Progenitor cell of endocrine pancreas (in vitro differentiated cells): ENCODE measurements around the gene CHID1. TPM values are rescaled to one million over a fixed set of nuclear protein-coding genes. Genes with fewer than 3 reads are reported as not detected.

Experiments used
- DNase-seq: peaks from one replicate; pipeline ENCODE4 v3.0.0; 2021; ENCODE audit warnings: low spot score; ENCODE audit not compliant: unreplicated experiment
- H3K27ac Mint-ChIP-seq: 2 replicates; pipeline ENCODE4 v1.8.0; 2021; ENCODE audit warnings: mild to moderate bottlenecking, moderate library complexity, mixed read lengths
- H3K27me3 Mint-ChIP-seq: 2 replicates; pipeline ENCODE4 v1.8.0; 2021; ENCODE audit warnings: mixed read lengths
- H3K36me3 Mint-ChIP-seq: 2 replicates; pipeline ENCODE4 v1.8.0; 2022; ENCODE audit warnings: mixed read lengths; ENCODE audit not compliant: insufficient read depth
- H3K4me1 Mint-ChIP-seq: 2 replicates; pipeline ENCODE4 v1.8.0; 2021; ENCODE audit warnings: low read depth, mixed read lengths
- H3K4me3 Mint-ChIP-seq: 2 replicates; pipeline ENCODE4 v1.8.0; 2021; ENCODE audit warnings: low read depth, mild to moderate bottlenecking, moderate library complexity, mixed read lengths
- H3K9me3 Mint-ChIP-seq: 2 replicates; pipeline ENCODE4 v1.8.0; 2021; ENCODE audit warnings: low read depth, mixed read lengths
- total RNA-seq: library from RNA; stranded (reverse); gene quantifications from 2 replicates; pipeline ENCODE4 v1.2.1, GENCODE V29; 2021
- TF ChIP-seq, protein P1 (sequence below): fragments of 200-600 bp; sonication (generic); IDR thresholded peaks from one replicate; pipeline ENCODE4 v1.5.0; 2021; ENCODE audit warnings: antibody characterized with exemption, mild to moderate bottlenecking; ENCODE audit not compliant: unreplicated experiment

The CHID1 gene
- total RNA-seq, 1 donor from 2014 or later: 87.0 TPM

DNA sequence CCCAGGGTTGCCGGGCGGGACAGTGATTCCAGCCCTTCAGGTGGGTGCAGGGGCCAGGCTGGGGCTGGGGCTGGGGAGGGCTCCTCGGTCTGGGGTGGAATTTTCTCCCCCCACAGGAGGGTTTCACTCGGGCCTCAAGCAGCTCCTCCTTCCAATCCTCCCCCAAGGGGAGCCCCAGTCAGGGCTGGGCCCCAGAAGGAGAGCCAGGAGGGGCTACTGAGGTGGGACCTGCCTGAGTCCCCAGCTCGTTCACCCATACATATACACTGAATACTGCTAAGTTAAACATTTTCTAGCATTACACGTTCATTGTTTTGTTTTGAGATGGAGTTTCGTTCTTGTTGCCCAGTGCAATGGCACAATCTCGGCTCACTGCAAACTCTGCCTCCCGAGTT lies 84.4 kb downstream of the CHID1 start:
- no peak overlapping the region for H3K27ac Mint-ChIP-seq
- no peak for DNase-seq
- peaks cover 2% of the 10 kb centered on the region for H3K36me3 Mint-ChIP-seq
- H3K4me1 Mint-ChIP-seq: peaks cover 8% of the 10 kb centered on the region
- H3K4me3 Mint-ChIP-seq: peak overlapping the region; percentile 73
- peaks cover 24% of the 10 kb centered on the region for H3K27me3 Mint-ChIP-seq
- TF ChIP-seq, protein P1, sequence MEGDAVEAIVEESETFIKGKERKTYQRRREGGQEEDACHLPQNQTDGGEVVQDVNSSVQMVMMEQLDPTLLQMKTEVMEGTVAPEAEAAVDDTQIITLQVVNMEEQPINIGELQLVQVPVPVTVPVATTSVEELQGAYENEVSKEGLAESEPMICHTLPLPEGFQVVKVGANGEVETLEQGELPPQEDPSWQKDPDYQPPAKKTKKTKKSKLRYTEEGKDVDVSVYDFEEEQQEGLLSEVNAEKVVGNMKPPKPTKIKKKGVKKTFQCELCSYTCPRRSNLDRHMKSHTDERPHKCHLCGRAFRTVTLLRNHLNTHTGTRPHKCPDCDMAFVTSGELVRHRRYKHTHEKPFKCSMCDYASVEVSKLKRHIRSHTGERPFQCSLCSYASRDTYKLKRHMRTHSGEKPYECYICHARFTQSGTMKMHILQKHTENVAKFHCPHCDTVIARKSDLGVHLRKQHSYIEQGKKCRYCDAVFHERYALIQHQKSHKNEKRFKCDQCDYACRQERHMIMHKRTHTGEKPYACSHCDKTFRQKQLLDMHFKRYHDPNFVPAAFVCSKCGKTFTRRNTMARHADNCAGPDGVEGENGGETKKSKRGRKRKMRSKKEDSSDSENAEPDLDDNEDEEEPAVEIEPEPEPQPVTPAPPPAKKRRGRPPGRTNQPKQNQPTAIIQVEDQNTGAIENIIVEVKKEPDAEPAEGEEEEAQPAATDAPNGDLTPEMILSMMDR: no peak
- no peaks in the 10 kb centered on the region for H3K9me3 Mint-ChIP-seq

DNA sequence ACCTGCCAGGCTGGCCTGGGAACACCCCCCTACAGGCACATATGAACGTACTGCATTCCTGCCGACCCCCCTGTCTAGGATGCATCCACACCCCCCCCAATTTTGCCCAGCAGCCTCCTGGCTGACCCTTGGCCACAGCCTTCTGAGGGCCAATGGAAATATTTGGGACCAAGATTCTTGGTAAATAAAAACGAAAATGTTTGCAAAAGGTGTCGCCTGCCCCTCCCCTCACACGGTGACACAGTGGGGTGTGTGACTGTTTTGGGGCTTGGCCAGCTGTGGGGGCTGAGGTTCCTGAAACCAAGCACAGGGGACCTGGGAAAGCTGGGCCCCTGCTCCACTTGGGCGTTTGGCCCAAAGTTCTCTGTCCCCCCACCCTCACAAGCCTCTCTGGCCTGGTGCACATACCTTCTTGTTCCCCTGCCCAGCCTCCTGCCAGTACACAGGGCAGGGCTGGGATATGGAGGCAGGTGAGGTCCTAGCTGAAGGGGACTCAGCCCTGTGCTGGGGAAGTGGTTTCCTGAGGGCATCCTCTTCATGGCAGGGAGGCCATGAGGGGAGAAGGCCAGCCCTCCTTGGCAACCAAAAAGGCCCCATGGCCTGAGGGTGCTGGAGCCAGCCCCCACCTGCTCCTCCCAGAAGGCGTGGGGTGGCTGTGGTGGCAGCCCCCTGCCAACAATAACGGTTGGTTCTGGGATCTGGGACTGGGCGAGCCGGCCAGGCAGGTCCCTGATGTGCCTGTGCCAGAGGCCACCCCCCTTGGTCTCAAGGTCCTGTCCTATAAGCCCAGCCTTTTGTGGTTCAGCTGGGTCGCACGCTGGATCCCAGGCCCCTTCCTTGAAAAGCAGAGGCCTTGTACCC lies 85.0 kb downstream of the CHID1 start:
- H3K27me3 Mint-ChIP-seq: peaks cover 22% of the 10 kb centered on the region
- no peak overlapping the region for H3K4me3 Mint-ChIP-seq
- H3K36me3 Mint-ChIP-seq: peaks cover 2% of the 10 kb centered on the region
- TF ChIP-seq, protein P1: no peak
- H3K4me1 Mint-ChIP-seq: peaks cover 10% of the 10 kb centered on the region
- no peaks in the 10 kb centered on the region for H3K9me3 Mint-ChIP-seq
- no peak for DNase-seq
- H3K27ac Mint-ChIP-seq: no peak overlapping the region

DNA sequence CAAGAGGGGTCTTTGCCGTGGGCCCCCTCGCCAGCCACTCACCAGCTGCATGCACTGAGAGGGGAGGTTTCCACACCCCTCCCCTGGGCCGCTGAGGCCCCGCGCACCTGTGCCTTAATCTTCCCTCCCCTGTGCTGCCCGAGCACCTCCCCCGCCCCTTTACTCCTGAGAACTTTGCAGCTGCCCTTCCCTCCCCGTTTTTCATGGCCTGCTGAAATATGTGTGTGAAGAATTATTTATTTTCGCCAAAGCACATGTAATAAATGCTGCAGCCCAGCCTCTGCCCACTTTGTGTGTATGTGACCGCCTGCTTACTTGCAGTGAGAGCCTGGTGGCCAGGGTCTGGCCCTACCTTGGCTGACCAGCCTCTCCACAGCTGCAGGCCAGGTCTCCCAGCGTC lies 85.7 kb downstream of the CHID1 start:
- H3K9me3 Mint-ChIP-seq: no peaks in the 10 kb centered on the region
- TF ChIP-seq, protein P1: no peak
- H3K4me1 Mint-ChIP-seq: peaks cover 10% of the 10 kb centered on the region
- no peak overlapping the region for H3K4me3 Mint-ChIP-seq
- no peak for DNase-seq
- peaks cover 22% of the 10 kb centered on the region for H3K27me3 Mint-ChIP-seq
- H3K36me3 Mint-ChIP-seq: peaks cover 2% of the 10 kb centered on the region
- no peak overlapping the region for H3K27ac Mint-ChIP-seq

DNA sequence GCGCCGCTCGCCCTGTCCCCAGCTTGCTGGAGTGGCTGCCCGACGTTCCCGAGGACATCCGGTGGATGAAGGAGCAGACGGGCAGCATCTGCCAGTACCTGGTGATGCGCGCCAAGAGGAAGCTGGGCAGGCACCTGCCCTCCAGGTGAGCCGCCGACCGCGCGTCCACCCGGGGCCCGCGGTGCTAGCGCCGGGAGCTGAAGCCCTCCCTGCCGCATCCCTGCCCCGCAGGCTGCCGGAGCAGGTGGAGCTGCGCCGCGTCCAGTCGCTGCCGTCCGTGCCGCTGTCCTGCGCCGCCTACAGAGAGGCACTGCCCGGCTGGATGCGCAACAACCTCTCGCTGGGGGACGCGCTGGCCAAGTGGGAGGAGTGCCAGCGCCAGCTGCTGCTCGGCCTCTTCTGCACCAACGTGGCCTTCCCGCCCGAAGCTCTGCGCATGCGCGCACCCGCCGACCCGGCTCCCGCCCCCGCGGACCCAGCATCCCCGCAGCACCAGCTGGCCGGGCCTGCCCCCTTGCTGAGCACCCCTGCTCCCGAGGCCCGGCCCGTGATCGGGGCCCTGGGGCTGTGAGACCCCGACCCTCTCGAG lies 86.2 kb downstream of the CHID1 start:
- peaks cover 10% of the 10 kb centered on the region for H3K4me1 Mint-ChIP-seq
- H3K27me3 Mint-ChIP-seq: peaks cover 19% of the 10 kb centered on the region
- H3K9me3 Mint-ChIP-seq: no peaks in the 10 kb centered on the region
- peaks cover 2% of the 10 kb centered on the region for H3K36me3 Mint-ChIP-seq
- no peak overlapping the region for H3K27ac Mint-ChIP-seq
- TF ChIP-seq, protein P1: no peak
- no peak for DNase-seq
- H3K4me3 Mint-ChIP-seq: no peak overlapping the region

DNA sequence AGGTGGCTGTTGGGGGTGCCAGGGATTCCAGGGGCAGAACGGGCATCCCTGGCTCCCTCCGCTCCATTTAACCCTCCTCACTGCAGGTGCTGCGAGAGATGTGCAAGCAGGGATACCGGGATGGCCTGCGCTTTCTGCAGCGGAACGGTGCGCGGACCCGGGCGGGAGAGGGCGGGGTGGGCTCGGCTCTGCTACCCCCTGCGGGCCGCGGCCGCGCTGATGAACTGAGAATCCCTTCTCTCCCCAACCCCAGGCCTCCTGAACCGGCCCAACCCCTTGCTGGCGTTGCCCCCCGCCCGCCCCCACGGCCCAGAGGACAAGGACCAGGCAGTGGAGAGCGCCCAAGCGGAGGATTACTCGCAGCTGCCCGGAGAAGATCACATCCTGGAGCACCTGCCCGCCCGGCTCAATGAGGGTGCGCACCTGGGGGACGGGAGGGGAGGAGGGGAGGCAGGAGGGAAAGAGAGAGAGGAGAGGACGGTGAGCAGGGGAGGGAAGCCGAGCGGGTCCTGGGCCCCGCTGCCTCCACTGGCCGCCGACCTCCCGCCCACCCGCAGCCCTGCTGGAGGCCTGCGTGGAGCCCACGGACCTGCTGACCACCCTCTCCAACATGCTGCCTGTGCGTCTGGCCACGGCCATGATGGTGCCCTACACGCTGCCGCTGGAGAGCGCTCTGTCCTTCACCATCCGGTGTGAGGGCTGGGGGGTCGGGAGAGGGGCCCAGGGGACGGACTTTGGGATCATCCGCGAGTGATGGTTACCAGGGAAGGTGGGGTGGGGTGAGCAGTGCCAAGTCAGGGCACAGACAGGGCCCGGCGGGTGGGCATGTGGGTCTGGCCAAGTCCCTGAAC lies 86.9 kb downstream of the CHID1 start:
- peaks cover 11% of the 10 kb centered on the region for H3K27me3 Mint-ChIP-seq
- H3K27ac Mint-ChIP-seq: no peak overlapping the region
- H3K9me3 Mint-ChIP-seq: no peaks in the 10 kb centered on the region
- no peak overlapping the region for H3K4me3 Mint-ChIP-seq
- peaks cover 2% of the 10 kb centered on the region for H3K36me3 Mint-ChIP-seq
- TF ChIP-seq, protein P1: no peak
- peaks cover 10% of the 10 kb centered on the region for H3K4me1 Mint-ChIP-seq
- DNase-seq: no peak
